HepG2 (cell line): Measurements from ENCODE around the gene CHKA. TPM values are rescaled to one million over a fixed set of nuclear protein-coding genes. Genes with fewer than 3 reads are reported as not detected.

Source experiments
- BRCA1 ChIP-seq: sonication (generic); formaldehyde crosslinking; IDR thresholded peaks from 2 replicates; pipeline ENCODE4 v1.4.0; 2020; ENCODE audit warnings: missing genetic modification reagents
- CENPBD1 ChIP-seq: sonication (generic); formaldehyde crosslinking; IDR thresholded peaks from 2 replicates; pipeline ENCODE4 v1.8.0; 2022; ENCODE audit warnings: missing genetic modification reagents, low read depth, mild to moderate bottlenecking, borderline replicate concordance
- GATAD1 ChIP-seq: IDR thresholded peaks from 2 replicates; pipeline ENCODE4 v1.6.1; 2016; ENCODE audit warnings: missing genetic modification reagents, missing compliant biosample characterization
- HINFP ChIP-seq: sonication (generic); formaldehyde crosslinking; IDR thresholded peaks from 2 replicates; pipeline ENCODE4 v1.4.0; 2020; ENCODE audit warnings: low read depth, mild to moderate bottlenecking, missing genetic modification reagents
- HIVEP1 ChIP-seq: sonication (generic); formaldehyde crosslinking; IDR thresholded peaks from 2 replicates; pipeline ENCODE4 v1.4.0; 2020; ENCODE audit warnings: mild to moderate bottlenecking, missing genetic modification reagents
- IKZF1 ChIP-seq: fragments of 450-650 bp; IDR thresholded peaks from 2 replicates; pipeline ENCODE4 v1.7.1; 2016
- KDM5A ChIP-seq: fragments of 200-600 bp; sonication (generic); IDR thresholded peaks from 2 replicates; pipeline ENCODE4 v1.7.0; 2018; ENCODE audit warnings: antibody characterized with exemption, mild to moderate bottlenecking, low read length, borderline replicate concordance
- KLF13 ChIP-seq: sonication (generic); formaldehyde crosslinking; IDR thresholded peaks from 2 replicates; pipeline ENCODE4 v1.4.0; 2020; ENCODE audit warnings: mild to moderate bottlenecking, missing genetic modification reagents
- NR2F6 ChIP-seq, 2 experiments: IDR thresholded peaks; 2 replicates each; pipeline ENCODE4 v1.6.1; 2016; ENCODE audit warnings: antibody characterized with exemption in 1 of 2, mild to moderate bottlenecking in 1 of 2
- PAWR ChIP-seq: sonication (generic); formaldehyde crosslinking; IDR thresholded peaks from 2 replicates; pipeline ENCODE4 v1.4.0; 2020; ENCODE audit warnings: missing genetic modification reagents, mild to moderate bottlenecking, borderline replicate concordance
- RARA ChIP-seq: IDR thresholded peaks from 2 replicates; pipeline ENCODE4 v1.6.1; 2016; ENCODE audit warnings: missing genetic modification reagents, missing compliant biosample characterization
- REXO4 ChIP-seq: sonication (generic); formaldehyde crosslinking; IDR thresholded peaks from 2 replicates; pipeline ENCODE4 v1.8.0; 2022; ENCODE audit warnings: missing genetic modification reagents, mild to moderate bottlenecking, borderline replicate concordance
- SKIL ChIP-seq: sonication (generic); formaldehyde crosslinking; IDR thresholded peaks from 2 replicates; pipeline ENCODE4 v1.8.0; 2022; ENCODE audit warnings: missing genetic modification reagents, mild to moderate bottlenecking, moderate library complexity, borderline replicate concordance
- SNRNP70 ChIP-seq: fragments of 200-400 bp; formaldehyde crosslinking; IDR thresholded peaks from 2 replicates; pipeline ENCODE4 v1.6.1; 2017; ENCODE audit warnings: mild to moderate bottlenecking, low read depth, low read length, moderate library complexity
- SRF ChIP-seq: IDR thresholded peaks from 2 replicates; pipeline ENCODE4 v1.6.1; 2011; ENCODE audit warnings: mild to moderate bottlenecking, low read depth, low read length, moderate library complexity
- TGIF2 ChIP-seq: IDR thresholded peaks from 2 replicates; pipeline ENCODE4 v1.6.1; 2016; ENCODE audit warnings: control low read depth, missing compliant biosample characterization
- ZBTB7A ChIP-seq: sonication (generic); formaldehyde crosslinking; IDR thresholded peaks from 2 replicates; pipeline ENCODE4 v1.8.0; 2022; ENCODE audit warnings: mild to moderate bottlenecking, missing genetic modification reagents
- ZNF101 ChIP-seq: sonication (generic); formaldehyde crosslinking; IDR thresholded peaks from 2 replicates; pipeline ENCODE4 v1.4.0; 2020; ENCODE audit warnings: mild to moderate bottlenecking, low read depth, missing genetic modification reagents, borderline replicate concordance
- ZNF333 ChIP-seq: sonication (generic); formaldehyde crosslinking; IDR thresholded peaks from 2 replicates; pipeline ENCODE4 v1.4.0; 2020; ENCODE audit warnings: mild to moderate bottlenecking, missing genetic modification reagents, borderline replicate concordance
- ZNF441 ChIP-seq: sonication (generic); formaldehyde crosslinking; IDR thresholded peaks from 2 replicates; pipeline ENCODE4 v1.7.0; 2021; ENCODE audit warnings: missing genetic modification reagents, borderline replicate concordance
- ZNF557 ChIP-seq: sonication (generic); formaldehyde crosslinking; IDR thresholded peaks from 2 replicates; pipeline ENCODE4 v1.4.0; 2020; ENCODE audit warnings: missing genetic modification reagents
- ZNF766 ChIP-seq: sonication (generic); formaldehyde crosslinking; IDR thresholded peaks from 2 replicates; pipeline ENCODE4 v1.5.0; 2020; ENCODE audit warnings: missing genetic modification reagents, borderline replicate concordance
- ZSCAN9 ChIP-seq: IDR thresholded peaks from 2 replicates; pipeline ENCODE4 v1.6.1; 2016; ENCODE audit warnings: borderline replicate concordance
- polyA plus RNA-seq, 8 experiments: library from polyadenylated mRNA; depleted of rRNA in 3 of 8; stranded (reverse) in 7 of 8; unstranded in 1 of 8; fragments of >200 nt; fragmentation: Illumina TruSeq in 4 of 8; extraction: Trizol in 4 of 8; gene quantifications; 2 replicates each; pipeline versions ENCODE4 v1.2.1 to v1.2.3, GENCODE V29; 2011 to 2016; ENCODE audit warnings: low read depth in 4 of 8, missing spikeins in 1 of 8, mixed read lengths in 1 of 8; ENCODE audit not compliant: insufficient read depth in 1 of 8
- total RNA-seq, 5 experiments: library from RNA; depleted of rRNA; stranded (reverse); fragments of >200 nt; fragmentation: Illumina TruSeq; extraction: Trizol; gene quantifications; 2 replicates each; pipeline ENCODE4 v1.2.3, GENCODE V29; 2016; ENCODE audit warnings: low read depth in 1 of 5
- TF ChIP-seq, protein P1 (sequence below): sonication (generic); formaldehyde crosslinking; IDR thresholded peaks from 2 replicates; pipeline ENCODE4 v1.8.1; 2023; ENCODE audit warnings: missing genetic modification reagents, mild to moderate bottlenecking, borderline replicate concordance
- TF ChIP-seq, protein P2 (sequence below): sonication (generic); formaldehyde crosslinking; IDR thresholded peaks from 2 replicates; pipeline ENCODE4 v1.4.0; 2020; ENCODE audit warnings: missing genetic modification reagents, borderline replicate concordance
- TF ChIP-seq, protein P3 (sequence below): IDR thresholded peaks from 2 replicates; pipeline ENCODE4 v1.6.1; 2016; ENCODE audit warnings: low read depth, borderline replicate concordance

The CHKA gene
- total and polyA plus RNA-seq, 2 of the 13 experiments (the other 11 are each of a cell fraction or from before 2014, with no cell fraction given) = 71.6 to 92.7 TPM

DNA sequence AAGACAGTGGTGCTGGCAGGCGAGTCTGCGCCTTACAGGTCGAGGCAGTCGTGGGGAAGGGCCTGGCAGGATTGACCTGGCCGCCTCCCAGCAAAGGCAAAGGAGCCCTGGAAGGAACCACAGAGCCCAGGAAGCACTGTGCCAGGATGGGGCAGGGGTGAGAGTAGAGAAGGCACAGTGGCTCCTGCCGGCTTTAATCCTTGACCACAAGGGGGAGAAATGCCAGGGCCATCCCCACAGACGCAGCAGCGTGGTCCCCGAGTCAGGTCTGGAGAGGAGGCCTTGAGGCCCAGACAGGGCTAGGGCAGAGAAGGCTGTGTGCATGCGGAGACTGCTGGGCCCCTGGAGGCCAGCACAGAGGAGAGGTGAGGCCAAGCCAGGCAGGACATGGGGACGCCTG lies 100.6 kb downstream of the CHKA start (continued):
- TF ChIP-seq ZNF333 (CRISPR knock-in tag) (no peak), HINFP (CRISPR knock-in tag) (no peak), ZBTB7A (0 out of 2 replicates have a peak, but pooled peaks have one; percentile 20), BRCA1 (CRISPR knock-in tag) (no peak), CENPBD1 (no peak), RARA (CRISPR knock-in tag) (peak; percentile 28; the same call in 1 of the 2 replicates), ZNF441 (CRISPR knock-in tag) (no peak), NR2F6 (IDR thresholded peaks at IDR 0.05) (no peak), NR2F6 (CRISPR knock-in tag; IDR thresholded peaks at IDR 0.05) (peak; percentile 47), REXO4 (no peak), KLF13 (CRISPR knock-in tag) (no peak), ZNF101 (no peak), IKZF1 (no peak), ZNF766 (0 out of 2 replicates have a peak, but pooled peaks have one; percentile 19), KDM5A (no peak), ZSCAN9 (CRISPR knock-in tag) (no peak), TGIF2 (no peak), SKIL (CRISPR knock-in tag) (no peak), GATAD1 (CRISPR knock-in tag) (0 out of 2 replicates have a peak, but pooled peaks have one; percentile 28), SNRNP70 (no peak), PAWR (CRISPR knock-in tag) (no peak), ZNF557 (CRISPR knock-in tag) (0 out of 2 replicates have a peak, but pooled peaks have one; percentile 9), SRF (no peak), HIVEP1 (no peak)
- TF ChIP-seq, protein P1, sequence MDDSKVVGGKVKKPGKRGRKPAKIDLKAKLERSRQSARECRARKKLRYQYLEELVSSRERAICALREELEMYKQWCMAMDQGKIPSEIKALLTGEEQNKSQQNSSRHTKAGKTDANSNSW (CRISPR knock-in tag) = no peak
- TF ChIP-seq, protein P2, sequence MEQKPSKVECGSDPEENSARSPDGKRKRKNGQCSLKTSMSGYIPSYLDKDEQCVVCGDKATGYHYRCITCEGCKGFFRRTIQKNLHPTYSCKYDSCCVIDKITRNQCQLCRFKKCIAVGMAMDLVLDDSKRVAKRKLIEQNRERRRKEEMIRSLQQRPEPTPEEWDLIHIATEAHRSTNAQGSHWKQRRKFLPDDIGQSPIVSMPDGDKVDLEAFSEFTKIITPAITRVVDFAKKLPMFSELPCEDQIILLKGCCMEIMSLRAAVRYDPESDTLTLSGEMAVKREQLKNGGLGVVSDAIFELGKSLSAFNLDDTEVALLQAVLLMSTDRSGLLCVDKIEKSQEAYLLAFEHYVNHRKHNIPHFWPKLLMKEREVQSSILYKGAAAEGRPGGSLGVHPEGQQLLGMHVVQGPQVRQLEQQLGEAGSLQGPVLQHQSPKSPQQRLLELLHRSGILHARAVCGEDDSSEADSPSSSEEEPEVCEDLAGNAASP = peak; percentile 58; the same call in 1 of the 2 replicates
- TF ChIP-seq, protein P3, sequence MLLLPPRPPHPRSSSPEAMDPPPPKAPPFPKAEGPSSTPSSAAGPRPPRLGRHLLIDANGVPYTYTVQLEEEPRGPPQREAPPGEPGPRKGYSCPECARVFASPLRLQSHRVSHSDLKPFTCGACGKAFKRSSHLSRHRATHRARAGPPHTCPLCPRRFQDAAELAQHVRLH = peak; percentile 49; the same call in 1 of the 2 replicates
